Measurements from ENCODE around the gene ANKS1B.

Gene ANKS1B

DNA sequence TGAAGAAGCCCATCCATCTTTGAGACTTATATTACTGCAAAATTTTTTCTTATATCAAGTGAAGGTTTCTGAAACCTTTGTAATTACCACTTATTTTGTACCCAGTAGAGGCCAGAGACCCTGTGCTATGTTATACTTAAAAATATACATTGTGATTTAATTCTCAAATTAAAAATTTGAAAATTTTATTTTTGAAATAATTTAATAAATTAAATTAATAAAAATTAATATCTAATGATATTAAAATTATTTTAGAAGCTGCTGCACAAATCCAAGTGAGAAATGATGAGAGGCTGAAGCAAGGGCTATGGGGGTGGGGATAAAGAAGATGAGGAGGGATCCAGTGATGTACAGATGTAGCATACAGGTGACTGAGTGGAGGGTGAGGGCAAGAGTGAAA is 1080.9 kb downstream of the ANKS1B start:
- no peak for ATAC-seq
- TF ChIP-seq BACH2 (CRISPR knock-in tag; IDR thresholded peaks at IDR 0.05; ENCODE audit: borderline replicate concordance) = no peak
- no peak for TF ChIP-seq ZFP3 (CRISPR knock-in tag; IDR thresholded peaks at IDR 0.05)
- TF ChIP-seq, protein P1, sequence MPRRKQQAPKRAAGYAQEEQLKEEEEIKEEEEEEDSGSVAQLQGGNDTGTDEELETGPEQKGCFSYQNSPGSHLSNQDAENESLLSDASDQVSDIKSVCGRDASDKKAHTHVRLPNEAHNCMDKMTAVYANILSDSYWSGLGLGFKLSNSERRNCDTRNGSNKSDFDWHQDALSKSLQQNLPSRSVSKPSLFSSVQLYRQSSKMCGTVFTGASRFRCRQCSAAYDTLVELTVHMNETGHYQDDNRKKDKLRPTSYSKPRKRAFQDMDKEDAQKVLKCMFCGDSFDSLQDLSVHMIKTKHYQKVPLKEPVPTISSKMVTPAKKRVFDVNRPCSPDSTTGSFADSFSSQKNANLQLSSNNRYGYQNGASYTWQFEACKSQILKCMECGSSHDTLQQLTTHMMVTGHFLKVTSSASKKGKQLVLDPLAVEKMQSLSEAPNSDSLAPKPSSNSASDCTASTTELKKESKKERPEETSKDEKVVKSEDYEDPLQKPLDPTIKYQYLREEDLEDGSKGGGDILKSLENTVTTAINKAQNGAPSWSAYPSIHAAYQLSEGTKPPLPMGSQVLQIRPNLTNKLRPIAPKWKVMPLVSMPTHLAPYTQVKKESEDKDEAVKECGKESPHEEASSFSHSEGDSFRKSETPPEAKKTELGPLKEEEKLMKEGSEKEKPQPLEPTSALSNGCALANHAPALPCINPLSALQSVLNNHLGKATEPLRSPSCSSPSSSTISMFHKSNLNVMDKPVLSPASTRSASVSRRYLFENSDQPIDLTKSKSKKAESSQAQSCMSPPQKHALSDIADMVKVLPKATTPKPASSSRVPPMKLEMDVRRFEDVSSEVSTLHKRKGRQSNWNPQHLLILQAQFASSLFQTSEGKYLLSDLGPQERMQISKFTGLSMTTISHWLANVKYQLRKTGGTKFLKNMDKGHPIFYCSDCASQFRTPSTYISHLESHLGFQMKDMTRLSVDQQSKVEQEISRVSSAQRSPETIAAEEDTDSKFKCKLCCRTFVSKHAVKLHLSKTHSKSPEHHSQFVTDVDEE (CRISPR knock-in tag; IDR thresholded peaks at IDR 0.05) = no peak
- TF ChIP-seq, protein P2, sequence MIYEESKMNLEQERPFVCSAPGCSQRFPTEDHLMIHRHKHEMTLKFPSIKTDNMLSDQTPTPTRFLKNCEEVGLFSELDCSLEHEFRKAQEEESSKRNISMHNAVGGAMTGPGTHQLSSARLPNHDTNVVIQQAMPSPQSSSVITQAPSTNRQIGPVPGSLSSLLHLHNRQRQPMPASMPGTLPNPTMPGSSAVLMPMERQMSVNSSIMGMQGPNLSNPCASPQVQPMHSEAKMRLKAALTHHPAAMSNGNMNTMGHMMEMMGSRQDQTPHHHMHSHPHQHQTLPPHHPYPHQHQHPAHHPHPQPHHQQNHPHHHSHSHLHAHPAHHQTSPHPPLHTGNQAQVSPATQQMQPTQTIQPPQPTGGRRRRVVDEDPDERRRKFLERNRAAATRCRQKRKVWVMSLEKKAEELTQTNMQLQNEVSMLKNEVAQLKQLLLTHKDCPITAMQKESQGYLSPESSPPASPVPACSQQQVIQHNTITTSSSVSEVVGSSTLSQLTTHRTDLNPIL (CRISPR knock-in tag; IDR thresholded peaks at IDR 0.05; ENCODE audit: low read depth) = no peak
- no peak for TF ChIP-seq ZNF565 (CRISPR knock-in tag; conservative IDR thresholded peaks at IDR 0.05; ENCODE audit: low read depth)
- TF ChIP-seq RARB (CRISPR knock-in tag; IDR thresholded peaks at IDR 0.05) = no peak
- no peak for TF ChIP-seq ISL1 (CRISPR knock-in tag; IDR thresholded peaks at IDR 0.05)
- TF ChIP-seq ESRRG (CRISPR knock-in tag; IDR thresholded peaks at IDR 0.05) = no peak
- no peak for TF ChIP-seq SNAI2 (CRISPR knock-in tag; IDR thresholded peaks at IDR 0.05)
- TF ChIP-seq, protein P3, sequence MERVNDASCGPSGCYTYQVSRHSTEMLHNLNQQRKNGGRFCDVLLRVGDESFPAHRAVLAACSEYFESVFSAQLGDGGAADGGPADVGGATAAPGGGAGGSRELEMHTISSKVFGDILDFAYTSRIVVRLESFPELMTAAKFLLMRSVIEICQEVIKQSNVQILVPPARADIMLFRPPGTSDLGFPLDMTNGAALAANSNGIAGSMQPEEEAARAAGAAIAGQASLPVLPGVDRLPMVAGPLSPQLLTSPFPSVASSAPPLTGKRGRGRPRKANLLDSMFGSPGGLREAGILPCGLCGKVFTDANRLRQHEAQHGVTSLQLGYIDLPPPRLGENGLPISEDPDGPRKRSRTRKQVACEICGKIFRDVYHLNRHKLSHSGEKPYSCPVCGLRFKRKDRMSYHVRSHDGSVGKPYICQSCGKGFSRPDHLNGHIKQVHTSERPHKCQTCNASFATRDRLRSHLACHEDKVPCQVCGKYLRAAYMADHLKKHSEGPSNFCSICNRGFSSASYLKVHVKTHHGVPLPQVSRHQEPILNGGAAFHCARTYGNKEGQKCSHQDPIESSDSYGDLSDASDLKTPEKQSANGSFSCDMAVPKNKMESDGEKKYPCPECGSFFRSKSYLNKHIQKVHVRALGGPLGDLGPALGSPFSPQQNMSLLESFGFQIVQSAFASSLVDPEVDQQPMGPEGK (CRISPR knock-in tag; IDR thresholded peaks at IDR 0.05; ENCODE audit: borderline replicate concordance) = no peak
- no peak for TF ChIP-seq ZC3H10 (CRISPR knock-in tag; IDR thresholded peaks at IDR 0.05)
- TF ChIP-seq TCF4 (CRISPR knock-in tag; IDR thresholded peaks at IDR 0.05; ENCODE audit: borderline replicate concordance) = no peak
- TF ChIP-seq, protein P4, sequence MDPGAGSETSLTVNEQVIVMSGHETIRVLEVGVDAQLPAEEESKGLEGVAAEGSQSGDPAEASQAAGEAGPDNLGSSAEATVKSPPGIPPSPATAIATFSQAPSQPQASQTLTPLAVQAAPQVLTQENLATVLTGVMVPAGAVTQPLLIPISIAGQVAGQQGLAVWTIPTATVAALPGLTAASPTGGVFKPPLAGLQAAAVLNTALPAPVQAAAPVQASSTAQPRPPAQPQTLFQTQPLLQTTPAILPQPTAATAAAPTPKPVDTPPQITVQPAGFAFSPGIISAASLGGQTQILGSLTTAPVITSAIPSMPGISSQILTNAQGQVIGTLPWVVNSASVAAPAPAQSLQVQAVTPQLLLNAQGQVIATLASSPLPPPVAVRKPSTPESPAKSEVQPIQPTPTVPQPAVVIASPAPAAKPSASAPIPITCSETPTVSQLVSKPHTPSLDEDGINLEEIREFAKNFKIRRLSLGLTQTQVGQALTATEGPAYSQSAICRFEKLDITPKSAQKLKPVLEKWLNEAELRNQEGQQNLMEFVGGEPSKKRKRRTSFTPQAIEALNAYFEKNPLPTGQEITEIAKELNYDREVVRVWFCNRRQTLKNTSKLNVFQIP (CRISPR knock-in tag; IDR thresholded peaks at IDR 0.05; ENCODE audit: borderline replicate concordance, low read depth) = no peak
- TF ChIP-seq ZNF8 (CRISPR knock-in tag; IDR thresholded peaks at IDR 0.05) = no peak
- no peak for TF ChIP-seq ARNTL (CRISPR knock-in tag; IDR thresholded peaks at IDR 0.05; ENCODE audit: borderline replicate concordance, low read depth)
- TF ChIP-seq ZNF70 (CRISPR knock-in tag; IDR thresholded peaks at IDR 0.05) = no peak
- TF ChIP-seq OSR1 (CRISPR knock-in tag; IDR thresholded peaks at IDR 0.05) = no peak
- TF ChIP-seq, protein P5, sequence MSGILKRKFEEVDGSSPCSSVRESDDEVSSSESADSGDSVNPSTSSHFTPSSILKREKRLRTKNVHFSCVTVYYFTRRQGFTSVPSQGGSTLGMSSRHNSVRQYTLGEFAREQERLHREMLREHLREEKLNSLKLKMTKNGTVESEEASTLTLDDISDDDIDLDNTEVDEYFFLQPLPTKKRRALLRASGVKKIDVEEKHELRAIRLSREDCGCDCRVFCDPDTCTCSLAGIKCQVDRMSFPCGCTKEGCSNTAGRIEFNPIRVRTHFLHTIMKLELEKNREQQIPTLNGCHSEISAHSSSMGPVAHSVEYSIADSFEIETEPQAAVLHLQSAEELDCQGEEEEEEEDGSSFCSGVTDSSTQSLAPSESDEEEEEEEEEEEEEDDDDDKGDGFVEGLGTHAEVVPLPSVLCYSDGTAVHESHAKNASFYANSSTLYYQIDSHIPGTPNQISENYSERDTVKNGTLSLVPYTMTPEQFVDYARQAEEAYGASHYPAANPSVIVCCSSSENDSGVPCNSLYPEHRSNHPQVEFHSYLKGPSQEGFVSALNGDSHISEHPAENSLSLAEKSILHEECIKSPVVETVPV (CRISPR knock-in tag; IDR thresholded peaks at IDR 0.05) = no peak
- TF ChIP-seq ZFP30 (CRISPR knock-in tag; IDR thresholded peaks at IDR 0.05) = no peak

DNA sequence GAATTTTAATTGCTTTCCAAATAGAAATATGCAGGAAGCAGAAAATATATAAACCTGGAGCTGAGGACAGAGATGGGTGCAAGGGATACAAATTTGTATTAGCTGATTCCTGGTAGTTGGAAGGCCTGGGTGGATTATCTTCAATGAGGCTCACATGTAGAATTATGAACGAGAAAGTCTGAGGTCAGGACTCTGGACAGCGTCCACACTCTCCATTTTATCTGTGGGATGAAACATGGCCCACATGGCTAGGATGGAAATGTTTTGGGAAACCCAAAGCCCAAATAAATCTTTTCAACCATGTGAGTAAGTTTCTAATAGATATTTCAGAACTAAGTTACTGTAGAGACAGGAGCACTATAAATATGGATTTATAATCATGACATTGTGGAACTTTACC is 1083.5 kb downstream of the ANKS1B start:
- TF ChIP-seq, protein P5 (CRISPR knock-in tag; IDR thresholded peaks at IDR 0.05) = no peak
- TF ChIP-seq ZC3H10 (CRISPR knock-in tag; IDR thresholded peaks at IDR 0.05) (no peak), ZNF70 (CRISPR knock-in tag; IDR thresholded peaks at IDR 0.05) (no peak), ZFP3 (CRISPR knock-in tag; IDR thresholded peaks at IDR 0.05) (no peak), ZNF8 (CRISPR knock-in tag; IDR thresholded peaks at IDR 0.05) (no peak), ESRRG (CRISPR knock-in tag; IDR thresholded peaks at IDR 0.05) (no peak)
- TF ChIP-seq, protein P1 (CRISPR knock-in tag; IDR thresholded peaks at IDR 0.05) = no peak
- no peak for ATAC-seq
